ENCODE measurements around the gene PLOD1.

Gene PLOD1

GRCh38 chr1:11979028-11979850 is 44.7 kb downstream of the PLOD1 start:
- Histone ChIP-seq H3K4me1 (ENCODE audit: control insufficient read depth in 2 of 2, insufficient read depth in 1 of 2, low read depth in 1 of 2, low read length in 2 of 2) (peaks cover 4 to 23% of the 10 kb centered on the region in 2 donors), H3K4me3 (ENCODE audit: low read length in 2 of 2) (peak overlapping the region; percentile 39 to 98), H3K9me3 (replicated peaks in 1 of 2; ENCODE audit: control insufficient read depth in 2 of 2, insufficient read depth in 1 of 2, low read depth in 1 of 2, low read length in 2 of 2) (no peaks in the 10 kb centered on the region), H3K18ac (ENCODE audit: low read length) (peak overlapping the region; percentile 46), H2BK15ac (ENCODE audit: low read length) (no peak overlapping the region), H3K14ac (ENCODE audit: low read length) (no peak overlapping the region), H3K4ac (ENCODE audit: low read length) (no peak overlapping the region), H2AK5ac (ENCODE audit: low read depth, low read length) (no peak overlapping the region), H2AFZ (ENCODE audit: low read length) (peak overlapping the region; percentile 81), H2BK5ac (ENCODE audit: low read length) (no peak overlapping the region), H3K23ac (ENCODE audit: low read depth, low read length, poor library complexity) (peak overlapping the region; percentile 50), H3K36me3 (replicated peaks in 1 of 2; ENCODE audit: control insufficient read depth in 2 of 2, insufficient read depth in 2 of 2, low read length in 2 of 2) (peaks cover 18 to 45% of the 10 kb centered on the region in 2 donors), H3K4me2 (ENCODE audit: insufficient read depth, low read length, poor library complexity, severe bottlenecking) (peak overlapping the region; percentile 75), H4K8ac (ENCODE audit: low read depth, low read length) (no peak overlapping the region), H3K9ac (ENCODE audit: low read depth, low read length, poor library complexity) (peak overlapping the region; percentile 32), H4K91ac (ENCODE audit: low read depth, low read length, poor library complexity) (no peak overlapping the region), H2BK12ac (ENCODE audit: low read length) (no peak overlapping the region), H3K27ac (replicated peaks; ENCODE audit: low read length) (no peak overlapping the region), H3K79me1 (ENCODE audit: low read depth, low read length) (peaks cover 9% of the 10 kb centered on the region), H2BK120ac (ENCODE audit: low read depth, low read length) (no peak overlapping the region), H3K27me3 (ENCODE audit: control insufficient read depth in 3 of 3, insufficient read depth in 3 of 3, low read depth in 1 of 3, low read length in 3 of 3) (no peaks in the 10 kb centered on the region)
- DNase-seq (ENCODE audit: low spot score) = peak; percentile 5
- no CpG with 5 or more reads among the region's 29 CpGs for WGBS, 2 donors (ENCODE audit: extremely low coverage in 2 of 2, insufficient read length in 2 of 2, insufficient replicate concordance in 1 of 2)

GRCh38 chr1:11979851-11980675 is 45.5 kb downstream of the PLOD1 start, which contains the start of gene MFN2:
MFN2 (plus strand) TSS chr1:11980444; CDS start chr1:11989169, 8,725 bp downstream.
- Histone ChIP-seq H3K14ac (ENCODE audit: low read length) (no peak within 1 kb of the TSS), H3K27me3 (ENCODE audit: control insufficient read depth in 3 of 3, insufficient read depth in 3 of 3, low read depth in 1 of 3, low read length in 3 of 3) (no peaks in the 10 kb centered on the region), H2AFZ (ENCODE audit: low read length) (peak within 1 kb of the TSS; percentile 81), H3K4ac (ENCODE audit: low read length) (no peak within 1 kb of the TSS), H3K9ac (ENCODE audit: low read depth, low read length, poor library complexity) (peak within 1 kb of the TSS; percentile 78), H4K8ac (ENCODE audit: low read depth, low read length) (no peak within 1 kb of the TSS), H2BK5ac (ENCODE audit: low read length) (no peak within 1 kb of the TSS), H3K27ac (replicated peaks; ENCODE audit: low read length) (peak within 1 kb of the TSS; percentile 67), H3K36me3 (replicated peaks in 1 of 2; ENCODE audit: control insufficient read depth in 2 of 2, insufficient read depth in 2 of 2, low read length in 2 of 2) (peaks cover 17 to 45% of the 10 kb centered on the region in 2 donors), H2AK5ac (ENCODE audit: low read depth, low read length) (no peak within 1 kb of the TSS), H2BK120ac (ENCODE audit: low read depth, low read length) (no peak within 1 kb of the TSS), H2BK12ac (ENCODE audit: low read length) (no peak within 1 kb of the TSS), H3K79me1 (ENCODE audit: low read depth, low read length) (peaks cover 9% of the 10 kb centered on the region), H4K91ac (ENCODE audit: low read depth, low read length, poor library complexity) (no peak within 1 kb of the TSS), H2BK15ac (ENCODE audit: low read length) (no peak within 1 kb of the TSS), H3K23ac (ENCODE audit: low read depth, low read length, poor library complexity) (peak within 1 kb of the TSS; percentile 94), H3K4me2 (ENCODE audit: insufficient read depth, low read length, poor library complexity, severe bottlenecking) (peak within 1 kb of the TSS; percentile 75), H3K18ac (ENCODE audit: low read length) (peak within 1 kb of the TSS; percentile 92), H3K9me3 (replicated peaks in 1 of 2; ENCODE audit: control insufficient read depth in 2 of 2, insufficient read depth in 1 of 2, low read depth in 1 of 2, low read length in 2 of 2) (no peaks in the 10 kb centered on the region), H3K4me3 (ENCODE audit: low read length in 2 of 2) (peak within 1 kb of the TSS; percentile 91 to 98), H3K4me1 (ENCODE audit: control insufficient read depth in 2 of 2, insufficient read depth in 1 of 2, low read depth in 1 of 2, low read length in 2 of 2) (peaks cover 4 to 23% of the 10 kb centered on the region in 2 donors)
- WGBS, 2 donors (ENCODE audit: extremely low coverage in 2 of 2, insufficient read length in 2 of 2, insufficient replicate concordance in 1 of 2) = no CpG with 5 or more reads among the region's 74 CpGs
- DNase-seq (ENCODE audit: low spot score) = peak; percentile 97

GRCh38 chr1:11980676-11980972 is 46.1 kb downstream of the PLOD1 start:
- Histone ChIP-seq H3K36me3 (replicated peaks in 1 of 2; ENCODE audit: control insufficient read depth in 2 of 2, insufficient read depth in 2 of 2, low read length in 2 of 2) (peaks cover 15 to 42% of the 10 kb centered on the region in 2 donors), H2BK120ac (ENCODE audit: low read depth, low read length) (no peak overlapping the region), H3K14ac (ENCODE audit: low read length) (no peak overlapping the region), H3K23ac (ENCODE audit: low read depth, low read length, poor library complexity) (no peak overlapping the region), H2BK15ac (ENCODE audit: low read length) (no peak overlapping the region), H3K4ac (ENCODE audit: low read length) (no peak overlapping the region), H4K91ac (ENCODE audit: low read depth, low read length, poor library complexity) (no peak overlapping the region), H2BK12ac (ENCODE audit: low read length) (no peak overlapping the region), H3K4me1 (ENCODE audit: control insufficient read depth in 2 of 2, insufficient read depth in 1 of 2, low read depth in 1 of 2, low read length in 2 of 2) (peaks cover 4 to 23% of the 10 kb centered on the region in 2 donors), H3K9me3 (replicated peaks in 1 of 2; ENCODE audit: control insufficient read depth in 2 of 2, insufficient read depth in 1 of 2, low read depth in 1 of 2, low read length in 2 of 2) (no peaks in the 10 kb centered on the region), H3K18ac (ENCODE audit: low read length) (no peak overlapping the region), H3K4me3 (ENCODE audit: low read length in 2 of 2) (peak overlapping the region; percentile 91 to 98), H2BK5ac (ENCODE audit: low read length) (no peak overlapping the region), H2AFZ (ENCODE audit: low read length) (peak overlapping the region; percentile 81), H3K27ac (replicated peaks; ENCODE audit: low read length) (peak overlapping the region; percentile 67), H3K4me2 (ENCODE audit: insufficient read depth, low read length, poor library complexity, severe bottlenecking) (peak overlapping the region; percentile 69), H3K79me1 (ENCODE audit: low read depth, low read length) (peaks cover 10% of the 10 kb centered on the region), H3K27me3 (ENCODE audit: control insufficient read depth in 3 of 3, insufficient read depth in 3 of 3, low read depth in 1 of 3, low read length in 3 of 3) (no peaks in the 10 kb centered on the region), H3K9ac (ENCODE audit: low read depth, low read length, poor library complexity) (peak overlapping the region; percentile 78), H4K8ac (ENCODE audit: low read depth, low read length) (no peak overlapping the region), H2AK5ac (ENCODE audit: low read depth, low read length) (no peak overlapping the region)
- WGBS, 2 donors (ENCODE audit: extremely low coverage in 2 of 2, insufficient read length in 2 of 2, insufficient replicate concordance in 1 of 2) = no CpG with 5 or more reads among the region's 12 CpGs
- DNase-seq (ENCODE audit: low spot score) = peak; percentile 9

Data from neuronal stem cell (in vitro differentiated cells).